Measurements from ENCODE around the gene PTPRO.

Gene PTPRO

DNA sequence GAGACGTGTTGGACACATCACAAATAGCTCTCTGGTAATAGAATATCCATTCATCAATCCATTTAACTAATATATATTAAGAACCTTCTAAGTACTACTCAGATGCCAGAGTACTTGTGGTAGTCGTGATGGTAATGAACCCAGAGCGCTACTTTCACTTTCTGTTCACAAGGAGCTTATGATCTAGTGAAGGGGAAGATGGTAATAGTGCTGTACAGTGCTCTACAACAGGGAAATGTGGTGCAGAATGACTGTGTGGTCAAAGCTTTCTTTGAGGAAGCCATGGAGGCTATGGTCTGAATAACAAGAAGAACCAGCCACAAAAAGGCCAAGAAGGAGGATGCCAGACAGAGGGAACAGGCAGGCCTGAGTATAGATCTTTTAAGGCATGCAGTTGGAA is 212.0 kb downstream of the PTPRO start:
- DNase-seq = no peak
- H3K9me3 ChIP-seq (ENCODE audit: severe bottlenecking) = no peaks in the 10 kb centered on the region
- no peak overlapping the region for H3K27ac ChIP-seq
- no peaks in the 10 kb centered on the region for H3K27me3 ChIP-seq (ENCODE audit: insufficient read depth, low read depth, severe bottlenecking)
- TF ChIP-seq, protein P1, sequence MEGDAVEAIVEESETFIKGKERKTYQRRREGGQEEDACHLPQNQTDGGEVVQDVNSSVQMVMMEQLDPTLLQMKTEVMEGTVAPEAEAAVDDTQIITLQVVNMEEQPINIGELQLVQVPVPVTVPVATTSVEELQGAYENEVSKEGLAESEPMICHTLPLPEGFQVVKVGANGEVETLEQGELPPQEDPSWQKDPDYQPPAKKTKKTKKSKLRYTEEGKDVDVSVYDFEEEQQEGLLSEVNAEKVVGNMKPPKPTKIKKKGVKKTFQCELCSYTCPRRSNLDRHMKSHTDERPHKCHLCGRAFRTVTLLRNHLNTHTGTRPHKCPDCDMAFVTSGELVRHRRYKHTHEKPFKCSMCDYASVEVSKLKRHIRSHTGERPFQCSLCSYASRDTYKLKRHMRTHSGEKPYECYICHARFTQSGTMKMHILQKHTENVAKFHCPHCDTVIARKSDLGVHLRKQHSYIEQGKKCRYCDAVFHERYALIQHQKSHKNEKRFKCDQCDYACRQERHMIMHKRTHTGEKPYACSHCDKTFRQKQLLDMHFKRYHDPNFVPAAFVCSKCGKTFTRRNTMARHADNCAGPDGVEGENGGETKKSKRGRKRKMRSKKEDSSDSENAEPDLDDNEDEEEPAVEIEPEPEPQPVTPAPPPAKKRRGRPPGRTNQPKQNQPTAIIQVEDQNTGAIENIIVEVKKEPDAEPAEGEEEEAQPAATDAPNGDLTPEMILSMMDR (IDR thresholded peaks at IDR 0.05; ENCODE audit: low read depth, low read length) = no peak
- no peaks in the 10 kb centered on the region for H3K36me3 ChIP-seq
- H3K4me3 ChIP-seq (ENCODE audit: low read depth, low read length) = no peak overlapping the region

DNA sequence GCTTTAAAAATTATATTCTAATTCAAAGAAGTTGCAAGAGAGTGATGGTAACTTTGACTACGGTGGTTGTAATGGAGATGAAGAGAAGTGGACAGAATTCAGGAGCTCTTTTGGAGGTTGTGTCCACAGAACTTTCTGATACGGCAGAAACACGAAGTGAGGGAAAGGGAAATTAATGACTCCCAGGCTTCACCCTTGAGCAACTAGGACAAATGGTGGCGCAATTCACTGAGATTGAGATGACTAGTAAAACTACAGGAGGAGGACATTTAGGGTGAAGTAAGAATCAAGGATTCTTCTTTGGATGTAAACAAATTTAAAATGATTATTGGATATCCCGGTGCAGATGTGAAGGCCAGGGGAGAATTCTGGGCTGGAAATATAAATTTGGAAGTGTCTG is 212.6 kb downstream of the PTPRO start:
- H3K4me3 ChIP-seq (ENCODE audit: low read depth, low read length) = no peak overlapping the region
- H3K9me3 ChIP-seq (ENCODE audit: severe bottlenecking) = no peaks in the 10 kb centered on the region
- no peak for DNase-seq
- TF ChIP-seq, protein P1 (IDR thresholded peaks at IDR 0.05; ENCODE audit: low read depth, low read length) = no peak
- peak overlapping the region; percentile 45 for H3K27ac ChIP-seq
- H3K27me3 ChIP-seq (ENCODE audit: insufficient read depth, low read depth, severe bottlenecking) = no peaks in the 10 kb centered on the region
- H3K36me3 ChIP-seq = no peaks in the 10 kb centered on the region

DNA sequence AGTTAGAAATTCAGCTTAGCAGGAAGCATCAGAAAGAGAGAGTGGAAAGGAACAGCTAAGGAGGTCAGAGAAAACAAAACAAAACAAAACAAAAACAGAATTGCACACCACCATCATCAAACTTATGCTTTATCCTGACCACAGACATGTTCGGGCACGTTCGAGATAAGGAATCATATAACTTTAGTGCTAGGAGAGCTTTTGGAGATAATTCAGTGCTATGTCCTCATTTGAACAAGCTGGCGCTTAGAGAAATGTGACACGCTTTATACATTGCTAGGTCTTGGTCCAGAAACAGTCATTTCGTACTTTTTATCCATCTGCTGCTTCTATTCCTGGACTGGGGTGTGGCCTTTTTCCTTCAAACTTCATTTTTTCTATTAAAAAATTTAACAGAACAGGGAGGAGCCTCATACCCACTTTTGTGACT is 213.1 kb downstream of the PTPRO start:
- DNase-seq = no peak
- peak overlapping the region; percentile 45 for H3K27ac ChIP-seq

DNA sequence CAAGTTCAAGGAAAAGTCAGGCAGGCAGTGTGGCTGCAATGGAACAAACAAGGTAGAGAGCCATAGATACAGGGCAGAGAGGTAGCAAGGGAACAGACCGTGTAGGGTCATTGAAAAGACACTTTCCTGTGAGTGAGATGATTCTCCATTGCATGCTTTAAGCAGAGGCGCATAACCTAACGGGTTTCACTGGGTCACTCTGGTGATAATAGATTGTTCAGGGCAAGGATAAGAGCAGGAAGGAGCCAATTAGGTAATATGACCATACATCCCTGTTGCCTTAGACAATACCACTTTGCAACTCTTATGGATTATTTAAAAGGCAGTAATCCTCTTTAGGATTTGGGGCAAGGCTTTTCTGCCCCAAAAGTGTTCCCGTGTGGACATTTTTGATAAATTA is 214.1 kb downstream of the PTPRO start:
- DNase-seq = peak; percentile 59
- H3K27me3 ChIP-seq (ENCODE audit: insufficient read depth, low read depth, severe bottlenecking) = no peaks in the 10 kb centered on the region
- no peaks in the 10 kb centered on the region for H3K9me3 ChIP-seq (ENCODE audit: severe bottlenecking)
- TF ChIP-seq, protein P1 (IDR thresholded peaks at IDR 0.05; ENCODE audit: low read depth, low read length) = no peak
- H3K27ac ChIP-seq = peak overlapping the region; percentile 66
- no peaks in the 10 kb centered on the region for H3K36me3 ChIP-seq
- no peak overlapping the region for H3K4me3 ChIP-seq (ENCODE audit: low read depth, low read length)

More for the DNA sequence above, 213.1 kb downstream of the PTPRO start:
- TF ChIP-seq, protein P1 (IDR thresholded peaks at IDR 0.05; ENCODE audit: low read depth, low read length) = no peak
- H3K9me3 ChIP-seq (ENCODE audit: severe bottlenecking) = no peaks in the 10 kb centered on the region
- no peaks in the 10 kb centered on the region for H3K36me3 ChIP-seq
- H3K4me3 ChIP-seq (ENCODE audit: low read depth, low read length) = no peak overlapping the region
- H3K27me3 ChIP-seq (ENCODE audit: insufficient read depth, low read depth, severe bottlenecking) = no peaks in the 10 kb centered on the region

DNA sequence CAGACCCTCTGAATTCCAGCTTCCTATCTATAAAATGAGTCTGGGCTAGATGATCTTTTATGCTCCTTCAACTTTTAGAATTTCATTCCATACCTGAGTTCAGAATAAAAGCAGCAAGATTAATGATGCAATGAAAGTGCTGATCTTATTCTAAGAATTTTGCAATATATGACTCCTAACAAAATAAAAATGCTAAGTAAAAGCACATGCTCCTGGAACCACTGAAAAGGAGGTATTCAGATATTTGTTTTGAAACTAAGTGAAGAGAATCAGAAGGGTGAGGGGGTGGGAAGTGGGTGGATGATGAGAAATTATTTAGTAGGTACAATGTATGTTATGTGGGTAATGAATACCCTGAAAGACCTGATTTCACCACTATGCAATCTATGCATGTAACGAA is 216.6 kb downstream of the PTPRO start:
- no peak for DNase-seq
- Histone ChIP-seq H3K9me3 (ENCODE audit: severe bottlenecking) (no peaks in the 10 kb centered on the region), H3K36me3 (no peaks in the 10 kb centered on the region), H3K27me3 (ENCODE audit: insufficient read depth, low read depth, severe bottlenecking) (no peaks in the 10 kb centered on the region), H3K27ac (no peak overlapping the region), H3K4me3 (ENCODE audit: low read depth, low read length) (no peak overlapping the region)
- TF ChIP-seq, protein P1 (IDR thresholded peaks at IDR 0.05; ENCODE audit: low read depth, low read length) = no peak

DNA sequence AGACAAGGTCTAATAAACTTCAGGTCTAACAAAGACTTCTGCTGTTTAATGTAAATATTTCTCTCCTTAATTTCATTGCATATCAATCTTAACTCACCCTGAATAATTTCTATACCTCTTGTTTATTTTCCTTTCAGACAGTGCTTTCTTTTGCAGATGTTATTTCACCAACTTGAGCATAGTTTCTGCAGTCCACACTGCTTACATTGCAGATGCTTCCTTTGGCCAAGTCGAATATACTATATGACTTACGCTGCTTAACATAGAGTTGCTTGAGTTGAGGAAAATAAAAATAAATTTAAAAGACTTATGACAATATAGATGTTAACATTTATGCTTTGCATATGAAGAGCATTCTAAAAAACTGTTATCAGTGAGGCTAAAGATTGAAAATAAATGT is 217.7 kb downstream of the PTPRO start:
- TF ChIP-seq, protein P1 (IDR thresholded peaks at IDR 0.05; ENCODE audit: low read depth, low read length) = no peak
- Histone ChIP-seq H3K36me3 (no peaks in the 10 kb centered on the region), H3K4me3 (ENCODE audit: low read depth, low read length) (no peak overlapping the region), H3K9me3 (ENCODE audit: severe bottlenecking) (no peaks in the 10 kb centered on the region), H3K27me3 (ENCODE audit: insufficient read depth, low read depth, severe bottlenecking) (no peaks in the 10 kb centered on the region), H3K27ac (no peak overlapping the region)
- DNase-seq = no peak
